CD4-positive, alpha-beta T cell (primary cell): ENCODE measurements around the gene DDX24. TPM values are rescaled to one million over a fixed set of nuclear protein-coding genes. Genes with fewer than 3 reads are reported as not detected.

Source experiments
- ATAC-seq: fragments of 200-7000 bp; cut with Tn5 transposase; one replicate; pipeline ENCODE4 v1.10.0; 2022; ENCODE audit warnings: mild to moderate bottlenecking; ENCODE audit not compliant: poor library complexity
- CTCF ChIA-PET: fragments of 350-600 bp; sonication (Branson Sonifier 250); formaldehyde crosslinking; loops from one replicate; lab custom pipeline; 2021; ENCODE audit warnings: antibody characterized with exemption, inconsistent platforms; lab: Charles Lee
- POLR2A ChIA-PET: fragments of 350-600 bp; sonication (Branson Sonifier 250); formaldehyde crosslinking; loops from one replicate; lab custom pipeline; 2021; ENCODE audit warnings: antibody characterized with exemption, inconsistent platforms; lab: Charles Lee
- DNase-seq, 14 experiments: peaks; one replicate each; pipeline ENCODE4 v3.0.0-alpha.2; 2013 to 2020; ENCODE audit warnings: mixed read lengths in 2 of 14
- H3K27ac ChIP-seq, 2 donors: one replicate each; pipeline versions ENCODE4 v1.5.1 to v1.7.0; 2013; ENCODE audit warnings: low read length in 2 of 2, low read depth in 1 of 2, mild to moderate bottlenecking in 1 of 2
- H3K27me3 ChIP-seq, 2 experiments: 1 replicate in 1 of 2; 2 replicates in 1 of 2; pipeline versions ENCODE4 v1.6.1 to v1.7.0; 2013; ENCODE audit warnings: low read length in 2 of 2, control low read depth in 1 of 2, mild to moderate bottlenecking in 1 of 2, moderate library complexity in 1 of 2; ENCODE audit not compliant: insufficient read depth in 2 of 2, control insufficient read depth in 1 of 2
- H3K36me3 ChIP-seq: one replicate; pipeline ENCODE4 v1.6.1; 2013; ENCODE audit warnings: low read length, control low read depth; ENCODE audit not compliant: insufficient read depth
- H3K4me1 ChIP-seq: one replicate; pipeline ENCODE4 v1.6.1; 2013; ENCODE audit warnings: low read length, control low read depth; ENCODE audit not compliant: insufficient read depth
- H3K4me3 ChIP-seq: one replicate; pipeline ENCODE4 v1.5.1; 2013; ENCODE audit warnings: mild to moderate bottlenecking, low read length, moderate library complexity
- H3K9me3 ChIP-seq, 2 experiments: 1 replicate in 1 of 2; 2 replicates in 1 of 2; pipeline versions ENCODE4 v1.6.1 to v1.7.0; 2013; ENCODE audit warnings: low read length in 2 of 2, mild to moderate bottlenecking in 2 of 2, control low read depth in 1 of 2, moderate library complexity in 1 of 2; ENCODE audit not compliant: control insufficient read depth in 1 of 2, insufficient read depth in 1 of 2
- H3K27ac Mint-ChIP-seq: one replicate; pipeline ENCODE4 v1.8.0; 2020; ENCODE audit warnings: mixed read lengths
- H3K27me3 Mint-ChIP-seq: one replicate; pipeline ENCODE4 v1.8.0; 2021; ENCODE audit warnings: mixed read lengths
- H3K36me3 Mint-ChIP-seq: one replicate; pipeline ENCODE4 v1.8.0; 2021; ENCODE audit warnings: low read depth, mixed read lengths
- H3K4me1 Mint-ChIP-seq: one replicate; pipeline ENCODE4 v1.8.0; 2021; ENCODE audit warnings: low read depth, mixed read lengths
- H3K4me3 Mint-ChIP-seq: one replicate; pipeline ENCODE4 v1.8.0; 2020; ENCODE audit warnings: mild to moderate bottlenecking, mixed read lengths
- H3K9me3 Mint-ChIP-seq: one replicate; pipeline ENCODE4 v1.8.0; 2020; ENCODE audit warnings: mixed read lengths
- intact Hi-C, 2 experiments: fragments of 100-400 bp; cut with DNase I in 1 of 2; cut with micrococcal nuclease in 1 of 2; formaldehyde crosslinking; loops; one replicate each; pipeline versions ENCODE4 v1.15.1 to v1.9.0; 2023 to 2025; cut with DNase I, micrococcal nuclease
- total RNA-seq, 174 experiments: library from RNA in 2 of 174; stranded (reverse) in 2 of 174; gene quantifications; one replicate each; pipeline ENCODE4 v1.2.3 and lab custom pipeline; 2021 to 2026
- TF ChIP-seq, protein P1 (sequence below): fragments of 200-600 bp; IDR thresholded peaks from one replicate; pipeline ENCODE4 v1.8.0; 2022; ENCODE audit warnings: antibody characterized with exemption, mild to moderate bottlenecking

DDX24 gene
- total RNA-seq, 2 experiments from 2014 or later = 678 to 711 TPM

GRCh38 chr14:94124582-94125377, 43.8 kb upstream of the DDX24 start:
- CTCF ChIA-PET = no interaction called here
- Mint-ChIP-seq H3K9me3 (peaks cover 9% of the 10 kb centered on the region), H3K27me3 (peaks cover 7% of the 10 kb centered on the region), H3K4me1 (peaks cover 13% of the 10 kb centered on the region), H3K4me3 (no peak overlapping the region), H3K27ac (no peak overlapping the region), H3K36me3 (peaks cover 11% of the 10 kb centered on the region)
- intact Hi-C loops = no loop called here
- no peak for ATAC-seq
- H3K27ac ChIP-seq = no peak overlapping the region
- no peaks in the 10 kb centered on the region for H3K36me3 ChIP-seq
- DNase-seq = peak in 1 of 14 experiments; percentile 11
- no peak overlapping the region for H3K4me3 ChIP-seq
- H3K4me1 ChIP-seq = peaks cover 13% of the 10 kb centered on the region
- no peaks in the 10 kb centered on the region for H3K27me3 ChIP-seq
- peaks cover 12 to 13% of the 10 kb centered on the region in 2 experiments for H3K9me3 ChIP-seq
- POLR2A ChIA-PET = interaction anchor here (0.6 to 2.3 kb wide), 2 partner anchors 43 to 45 kb away, joined by 3 to 6 read pairs; partner anchors contain the start of genes DDX24 and IFI27L1
- TF ChIP-seq, protein P1, sequence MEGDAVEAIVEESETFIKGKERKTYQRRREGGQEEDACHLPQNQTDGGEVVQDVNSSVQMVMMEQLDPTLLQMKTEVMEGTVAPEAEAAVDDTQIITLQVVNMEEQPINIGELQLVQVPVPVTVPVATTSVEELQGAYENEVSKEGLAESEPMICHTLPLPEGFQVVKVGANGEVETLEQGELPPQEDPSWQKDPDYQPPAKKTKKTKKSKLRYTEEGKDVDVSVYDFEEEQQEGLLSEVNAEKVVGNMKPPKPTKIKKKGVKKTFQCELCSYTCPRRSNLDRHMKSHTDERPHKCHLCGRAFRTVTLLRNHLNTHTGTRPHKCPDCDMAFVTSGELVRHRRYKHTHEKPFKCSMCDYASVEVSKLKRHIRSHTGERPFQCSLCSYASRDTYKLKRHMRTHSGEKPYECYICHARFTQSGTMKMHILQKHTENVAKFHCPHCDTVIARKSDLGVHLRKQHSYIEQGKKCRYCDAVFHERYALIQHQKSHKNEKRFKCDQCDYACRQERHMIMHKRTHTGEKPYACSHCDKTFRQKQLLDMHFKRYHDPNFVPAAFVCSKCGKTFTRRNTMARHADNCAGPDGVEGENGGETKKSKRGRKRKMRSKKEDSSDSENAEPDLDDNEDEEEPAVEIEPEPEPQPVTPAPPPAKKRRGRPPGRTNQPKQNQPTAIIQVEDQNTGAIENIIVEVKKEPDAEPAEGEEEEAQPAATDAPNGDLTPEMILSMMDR = no peak

- H3K4me1 ChIP-seq = peaks cover 4% of the 10 kb centered on the region
- Mint-ChIP-seq H3K27me3 (peaks cover 7% of the 10 kb centered on the region), H3K4me1 (peaks cover 6% of the 10 kb centered on the region), H3K9me3 (peaks cover 9% of the 10 kb centered on the region), H3K4me3 (no peak overlapping the region), H3K36me3 (peaks cover 11% of the 10 kb centered on the region), H3K27ac (no peak overlapping the region)
- no peak overlapping the region for H3K27ac ChIP-seq
- H3K9me3 ChIP-seq = peaks cover 19 to 21% of the 10 kb centered on the region in 2 experiments
- intact Hi-C loops = no loop called here
- TF ChIP-seq, protein P1 = no peak
- ChIA-PET POLR2A (interaction anchor here (2.3 kb wide), 1 partner anchor 42 kb away, joined by 6 read pairs; the partner anchor contains the start of genes DDX24 and IFI27L1), CTCF (no interaction called here)
- ATAC-seq (no peak), DNase-seq (peak in 1 of 14 experiments; percentile 2)
- H3K36me3 ChIP-seq = no peaks in the 10 kb centered on the region
- H3K4me3 ChIP-seq = no peak overlapping the region
- H3K27me3 ChIP-seq = no peaks in the 10 kb centered on the region
These were observed 42.9 kb upstream of the DDX24 start for GRCh38 chr14:94123868-94124267.

- POLR2A ChIA-PET = interaction anchor here (2.3 kb wide), 1 partner anchor 42 kb away, joined by 6 read pairs; the partner anchor contains the start of genes DDX24 and IFI27L1
- peak in 1 of 14 experiments; percentile 28 for DNase-seq
- H3K9me3 ChIP-seq = peaks cover 19 to 22% of the 10 kb centered on the region in 2 experiments
- H3K27ac Mint-ChIP-seq = no peak overlapping the region
- H3K36me3 ChIP-seq = no peaks in the 10 kb centered on the region
- H3K4me1 Mint-ChIP-seq = peaks cover under 1% of the 10 kb centered on the region
- no peak for ATAC-seq
- H3K27me3 Mint-ChIP-seq = peaks cover 7% of the 10 kb centered on the region
- H3K9me3 Mint-ChIP-seq = peaks cover 9% of the 10 kb centered on the region
- H3K27ac ChIP-seq = no peak overlapping the region
- no peak overlapping the region for H3K4me3 ChIP-seq
- H3K27me3 ChIP-seq = no peaks in the 10 kb centered on the region
- CTCF ChIA-PET = no interaction called here
- no peaks in the 10 kb centered on the region for H3K4me1 ChIP-seq
- intact Hi-C loops = no loop called here
- H3K4me3 Mint-ChIP-seq = no peak overlapping the region
- TF ChIP-seq, protein P1 = no peak
- H3K36me3 Mint-ChIP-seq = peaks cover 11% of the 10 kb centered on the region
These were observed 42.3 kb upstream of the DDX24 start for GRCh38 chr14:94123296-94123695.
